Sigmoid colon (tissue), 3 donors: ENCODE data around the gene DNASE1L3.

Experiments used
- POLR2A ChIP-seq, 2 donors: fragments of 450-650 bp; IDR thresholded peaks; one replicate each; pipeline ENCODE4 v1.6.1; 2016; ENCODE audit warnings: antibody characterized with exemption in 2 of 2, mild to moderate bottlenecking in 2 of 2, moderate library complexity in 2 of 2
- TF ChIP-seq, protein P1 (sequence below), 4 experiments: fragments of 450-650 bp in 3 of 4; fragments of 200-600 bp in 1 of 4; IDR thresholded peaks; one replicate each; pipeline ENCODE4 v1.5.1; 2016 to 2019; ENCODE audit warnings: antibody characterized with exemption in 4 of 4, mild to moderate bottlenecking in 3 of 4, moderate library complexity in 2 of 4

DNA sequence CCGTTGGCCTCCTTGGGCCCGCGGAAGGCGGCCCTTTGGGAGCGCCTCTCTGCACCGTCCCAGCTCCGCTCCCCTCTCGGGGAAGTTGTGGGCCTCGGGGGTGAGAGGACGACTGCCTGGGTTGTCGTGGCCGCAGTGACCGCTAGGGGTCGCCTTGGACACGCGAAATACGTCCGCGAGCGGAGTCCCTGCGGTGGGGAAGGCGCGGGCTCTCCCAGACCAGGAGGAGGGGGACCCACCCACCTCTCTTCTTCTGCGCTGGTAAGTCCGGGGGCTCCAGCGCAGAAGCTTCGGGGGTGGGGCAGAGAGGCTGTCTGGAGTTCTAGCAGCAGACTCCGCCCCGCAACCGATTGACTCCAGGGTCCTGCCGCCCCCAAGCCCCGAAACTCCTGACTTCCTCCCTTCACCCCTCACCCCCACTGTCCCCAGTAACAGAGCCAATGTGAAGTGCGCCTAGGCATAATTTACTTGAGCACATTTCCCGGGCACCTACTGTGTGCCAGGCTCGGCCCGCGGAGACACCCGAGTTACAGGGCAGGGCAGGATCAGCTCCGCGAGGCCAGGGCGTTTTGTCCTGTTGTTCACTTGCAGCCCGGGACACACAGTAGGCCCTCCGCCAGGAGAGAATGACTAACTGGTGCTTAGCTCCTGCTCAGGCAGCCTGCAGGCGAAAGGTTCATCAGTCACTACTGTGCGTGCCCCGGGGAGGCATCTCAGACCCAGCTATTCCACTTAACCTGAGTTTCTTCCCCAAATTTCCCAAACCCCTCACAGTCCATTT, 32.8 kb downstream of the DNASE1L3 start:
- TF ChIP-seq, protein P1, sequence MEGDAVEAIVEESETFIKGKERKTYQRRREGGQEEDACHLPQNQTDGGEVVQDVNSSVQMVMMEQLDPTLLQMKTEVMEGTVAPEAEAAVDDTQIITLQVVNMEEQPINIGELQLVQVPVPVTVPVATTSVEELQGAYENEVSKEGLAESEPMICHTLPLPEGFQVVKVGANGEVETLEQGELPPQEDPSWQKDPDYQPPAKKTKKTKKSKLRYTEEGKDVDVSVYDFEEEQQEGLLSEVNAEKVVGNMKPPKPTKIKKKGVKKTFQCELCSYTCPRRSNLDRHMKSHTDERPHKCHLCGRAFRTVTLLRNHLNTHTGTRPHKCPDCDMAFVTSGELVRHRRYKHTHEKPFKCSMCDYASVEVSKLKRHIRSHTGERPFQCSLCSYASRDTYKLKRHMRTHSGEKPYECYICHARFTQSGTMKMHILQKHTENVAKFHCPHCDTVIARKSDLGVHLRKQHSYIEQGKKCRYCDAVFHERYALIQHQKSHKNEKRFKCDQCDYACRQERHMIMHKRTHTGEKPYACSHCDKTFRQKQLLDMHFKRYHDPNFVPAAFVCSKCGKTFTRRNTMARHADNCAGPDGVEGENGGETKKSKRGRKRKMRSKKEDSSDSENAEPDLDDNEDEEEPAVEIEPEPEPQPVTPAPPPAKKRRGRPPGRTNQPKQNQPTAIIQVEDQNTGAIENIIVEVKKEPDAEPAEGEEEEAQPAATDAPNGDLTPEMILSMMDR (IDR thresholded peaks at IDR 0.05): peak; percentile 87 to 94 (median 91)
- no peak for TF ChIP-seq POLR2A (IDR thresholded peaks at IDR 0.05)
